GM23248 (cell line): ENCODE results near the gene USP40. TPM values are rescaled to one million over a fixed set of nuclear protein-coding genes. Genes with fewer than 3 reads are reported as not detected.

Source experiments
- DNase-seq: peaks from one replicate; pipeline ENCODE4 v3.0.0-alpha.2; 2015
- H2AFZ ChIP-seq: fragments of 200-600 bp; sonication (generic); 2 replicates; pipeline ENCODE4 v1.6.1; 2016; ENCODE audit warnings: antibody characterized with exemption
- H3F3A ChIP-seq: fragments of 200-600 bp; sonication (generic); 2 replicates; pipeline ENCODE4 v1.6.1; 2016; ENCODE audit warnings: mild to moderate bottlenecking, antibody characterized with exemption, mixed run types; ENCODE audit not compliant: insufficient read depth
- H3K27ac ChIP-seq: fragments of 200-600 bp; sonication (generic); 2 replicates; pipeline ENCODE4 v1.5.1; 2016; ENCODE audit warnings: mild to moderate bottlenecking
- H3K27me3 ChIP-seq: fragments of 200-600 bp; sonication (generic); replicated peaks from 2 replicates; pipeline ENCODE4 v1.6.1; 2016; ENCODE audit warnings: mild to moderate bottlenecking; ENCODE audit not compliant: insufficient read depth
- H3K36me3 ChIP-seq: fragments of 200-600 bp; sonication (generic); 2 replicates; pipeline ENCODE4 v1.6.1; 2016; ENCODE audit warnings: low read depth, mild to moderate bottlenecking
- H3K4me1 ChIP-seq: fragments of 200-600 bp; sonication (generic); 2 replicates; pipeline ENCODE4 v1.6.1; 2016; ENCODE audit warnings: mild to moderate bottlenecking; ENCODE audit not compliant: insufficient read depth
- H3K4me2 ChIP-seq: fragments of 200-600 bp; sonication (generic); one replicate; pipeline ENCODE4 v1.6.1; 2016; ENCODE audit warnings: mild to moderate bottlenecking; ENCODE audit not compliant: unreplicated experiment
- H3K4me3 ChIP-seq: fragments of 200-600 bp; sonication (generic); 2 replicates; pipeline ENCODE4 v1.5.1; 2016; ENCODE audit warnings: mild to moderate bottlenecking
- H3K79me2 ChIP-seq: fragments of 200-600 bp; sonication (generic); 2 replicates; pipeline ENCODE4 v1.6.1; 2016; ENCODE audit warnings: mild to moderate bottlenecking; ENCODE audit not compliant: insufficient read depth
- H3K9ac ChIP-seq: fragments of 200-600 bp; sonication (generic); 2 replicates; pipeline ENCODE4 v1.6.1; 2016; ENCODE audit warnings: mild to moderate bottlenecking
- H3K9me2 ChIP-seq: fragments of 200-600 bp; sonication (generic); 2 replicates; pipeline ENCODE4 v1.6.1; 2016; ENCODE audit warnings: mixed run types, mild to moderate bottlenecking, moderate library complexity; ENCODE audit not compliant: insufficient read depth
- H3K9me3 ChIP-seq: fragments of 200-600 bp; sonication (generic); one replicate; pipeline ENCODE4 v1.6.1; 2017; ENCODE audit warnings: low read depth
- H4K20me1 ChIP-seq: fragments of 200-600 bp; sonication (generic); 2 replicates; pipeline ENCODE4 v1.6.0; 2016; ENCODE audit not compliant: insufficient read depth
- EZH2 ChIP-seq: fragments of 200-600 bp; sonication (generic); IDR thresholded peaks from 2 replicates; pipeline ENCODE4 v1.6.1; 2018; ENCODE audit warnings: antibody characterized with exemption, mild to moderate bottlenecking; ENCODE audit not compliant: insufficient read depth, poor library complexity, severe bottlenecking
- EZH2phosphoT487 ChIP-seq: fragments of 200-600 bp; sonication (generic); IDR thresholded peaks from 2 replicates; pipeline ENCODE4 v1.6.1; 2018; ENCODE audit warnings: antibody characterized with exemption, moderate library complexity, mild to moderate bottlenecking, low read depth; ENCODE audit not compliant: insufficient read depth
- WGBS, 2 experiments: methylation state at CpG; one replicate each; pipeline ENCODE4 v1.1.6; 2015 to 2017; ENCODE audit warnings: low lambda C conversion rate in 2 of 2, low coverage in 1 of 2; ENCODE audit errors: missing lambda C conversion rate in 2 of 2; 5-methylcytosine and 5-hydroxymethylcytosine counted together
- in situ Hi-C: fragments of 300-500 bp; cut with MboI; formaldehyde crosslinking; loops from 2 replicates; pipeline ENCODE4 v1.15.0; 2020
- polyA plus RNA-seq: library from polyadenylated mRNA; unstranded; fragments of >200 nt; fragmentation: Nextera tagmentation; extraction: Ambion mirVana; gene quantifications from 2 replicates; pipeline ENCODE4 v1.2.1, GENCODE V29; 2016
- total RNA-seq: library from RNA; depleted of rRNA; stranded (reverse); fragments of >200 nt; shearing (Covaris generic); gene quantifications from 2 replicates; pipeline ENCODE4 v1.2.3, GENCODE V29; 2014

The USP40 gene
- total and polyA plus RNA-seq, 2 experiments from 2014 or later, result 25.1 to 31.0 TPM

- no peaks in the 10 kb centered on the region for H3K9me3 ChIP-seq
- no peak overlapping the region for H2AFZ ChIP-seq
- no peak overlapping the region for H3K4me2 ChIP-seq
- in situ Hi-C loops, result no loop called here
- no peaks in the 10 kb centered on the region for H3F3A ChIP-seq
- H3K9me2 ChIP-seq, result no peaks in the 10 kb centered on the region
- no peak overlapping the region for H3K9ac ChIP-seq
- no peak for DNase-seq
- H3K27ac ChIP-seq, result no peak overlapping the region
- no peaks in the 10 kb centered on the region for H3K79me2 ChIP-seq
- H3K36me3 ChIP-seq, result no peaks in the 10 kb centered on the region
- H4K20me1 ChIP-seq, result no peaks in the 10 kb centered on the region
- no peak for TF ChIP-seq EZH2phosphoT487
- no peak for TF ChIP-seq EZH2
- no peak overlapping the region for H3K4me3 ChIP-seq
- WGBS, 2 experiments, result 94 to 100% methylated on average over 1 of the region's 1 CpG
- H3K4me1 ChIP-seq, result peaks cover 11% of the 10 kb centered on the region
- H3K27me3 ChIP-seq, result no peaks in the 10 kb centered on the region
These were observed 132.8 kb downstream of the USP40 start for GRCh38 chr2:233433794-233434193.

GRCh38 chr2:233433029-233433428 is 133.6 kb downstream of the USP40 start:
- no peak for DNase-seq
- H3K4me3 ChIP-seq, result no peak overlapping the region
- no peaks in the 10 kb centered on the region for H3F3A ChIP-seq
- no peaks in the 10 kb centered on the region for H3K79me2 ChIP-seq
- H3K4me1 ChIP-seq, result peaks cover 11% of the 10 kb centered on the region
- no peaks in the 10 kb centered on the region for H3K9me3 ChIP-seq
- no peak overlapping the region for H3K4me2 ChIP-seq
- no peak overlapping the region for H3K27ac ChIP-seq
- WGBS, 2 experiments, result 98% methylated on average over 2 of the region's 2 CpGs
- no peak overlapping the region for H2AFZ ChIP-seq
- in situ Hi-C loops, result no loop called here
- no peaks in the 10 kb centered on the region for H4K20me1 ChIP-seq
- no peak overlapping the region for H3K9ac ChIP-seq
- H3K36me3 ChIP-seq, result no peaks in the 10 kb centered on the region
- no peaks in the 10 kb centered on the region for H3K9me2 ChIP-seq
- TF ChIP-seq EZH2 (no peak), EZH2phosphoT487 (no peak)
- no peaks in the 10 kb centered on the region for H3K27me3 ChIP-seq

- Histone ChIP-seq H3K27me3 (no peaks in the 10 kb centered on the region), H2AFZ (no peak overlapping the region), H4K20me1 (no peaks in the 10 kb centered on the region), H3K4me3 (no peak overlapping the region), H3K9me2 (no peaks in the 10 kb centered on the region), H3K4me1 (peaks cover 11% of the 10 kb centered on the region), H3K79me2 (no peaks in the 10 kb centered on the region), H3K27ac (no peak overlapping the region), H3K9me3 (no peaks in the 10 kb centered on the region), H3F3A (peaks cover 15% of the 10 kb centered on the region), H3K4me2 (no peak overlapping the region), H3K36me3 (no peaks in the 10 kb centered on the region), H3K9ac (no peak overlapping the region)
- DNase-seq, result no peak
- in situ Hi-C loops, result no loop called here
- WGBS, 2 experiments, result 98 to 100% methylated on average over 1 of the region's 1 CpG
- TF ChIP-seq EZH2phosphoT487 (no peak), EZH2 (no peak)
These were observed 135.9 kb downstream of the USP40 start for GRCh38 chr2:233430651-233431050.

- in situ Hi-C loops, result no loop called here
- 63 to 64% methylated on average over 4 of the region's 4 CpGs for WGBS, 2 experiments
- H3K27ac ChIP-seq, result no peak overlapping the region
- no peaks in the 10 kb centered on the region for H3K79me2 ChIP-seq
- no peaks in the 10 kb centered on the region for H4K20me1 ChIP-seq
- H3K4me1 ChIP-seq, result peaks cover 11% of the 10 kb centered on the region
- DNase-seq, result peak; percentile 30
- H3K36me3 ChIP-seq, result no peaks in the 10 kb centered on the region
- no peaks in the 10 kb centered on the region for H3K27me3 ChIP-seq
- no peaks in the 10 kb centered on the region for H3K9me3 ChIP-seq
- H3K9ac ChIP-seq, result no peak overlapping the region
- no peak overlapping the region for H2AFZ ChIP-seq
- H3K9me2 ChIP-seq, result no peaks in the 10 kb centered on the region
- TF ChIP-seq EZH2, result no peak
- no peak overlapping the region for H3K4me2 ChIP-seq
- H3K4me3 ChIP-seq, result no peak overlapping the region
- peaks cover 17% of the 10 kb centered on the region for H3F3A ChIP-seq
These were observed 136.5 kb downstream of the USP40 start for GRCh38 chr2:233430081-233430480.
